ENCODE measurements around the gene TAX1BP3.

Gene TAX1BP3

DNA sequence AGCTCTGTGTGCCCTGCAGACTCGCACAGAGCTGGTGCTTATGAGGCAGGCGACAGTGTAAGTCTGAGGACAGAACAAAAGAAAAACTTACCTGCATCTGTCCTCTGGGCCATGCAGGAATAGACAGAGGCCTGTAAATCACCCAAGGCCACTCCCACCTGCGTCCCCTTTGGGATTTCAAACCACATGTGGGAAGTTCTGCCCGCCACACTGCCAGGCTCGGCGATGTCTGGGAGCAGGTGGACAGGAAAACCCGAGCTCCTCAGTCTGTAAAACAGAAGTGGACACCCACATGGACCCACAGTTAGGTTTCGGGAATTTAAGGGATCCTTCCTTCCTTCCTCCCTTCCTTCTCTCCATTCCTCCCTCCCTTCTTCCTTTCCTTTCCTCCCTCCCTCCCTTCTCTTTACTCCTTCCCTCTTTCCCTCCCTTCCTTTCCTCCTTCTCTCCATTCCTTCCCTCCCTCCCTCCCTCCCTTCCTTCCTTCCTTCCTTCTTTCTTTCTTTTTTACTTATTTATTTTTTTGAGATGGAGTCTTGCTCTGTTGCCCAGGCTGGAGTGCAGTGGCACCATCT lies 47.1 kb downstream of the TAX1BP3 start:
- DNase-seq = no peak

DNA sequence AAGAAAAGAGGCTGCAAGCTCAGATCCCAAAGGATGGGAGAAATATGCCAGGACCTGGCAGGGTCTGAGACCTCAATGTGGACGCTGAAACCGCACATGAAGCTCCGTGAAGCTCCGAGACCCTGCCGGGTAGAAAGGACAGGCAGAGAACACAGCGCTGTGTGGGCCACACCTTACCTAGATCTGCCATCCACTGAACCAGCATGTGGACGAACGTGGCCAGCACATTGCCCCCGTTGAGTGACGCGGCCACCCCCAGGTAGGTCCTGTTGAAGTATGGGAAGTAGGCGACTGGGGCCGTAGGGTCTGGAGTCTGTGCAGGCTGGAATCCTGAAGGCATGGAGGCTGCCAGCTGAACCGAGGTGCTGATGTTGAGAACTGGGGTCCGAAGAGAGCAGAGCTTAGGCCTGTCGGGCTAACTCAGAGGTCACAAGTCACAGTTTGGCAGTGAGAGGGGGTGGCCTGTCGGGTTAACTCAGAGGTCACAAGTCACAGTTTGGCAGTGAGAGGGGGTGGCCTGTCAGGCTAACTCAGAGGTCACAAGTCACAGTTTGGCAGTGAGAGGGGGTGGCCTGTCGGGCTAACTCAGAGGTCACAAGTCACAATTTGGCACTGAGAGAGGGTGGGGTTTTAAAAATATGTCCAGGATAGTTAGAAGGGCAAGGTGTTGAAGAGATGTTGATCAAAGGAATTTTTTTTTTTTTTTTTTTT lies 53.1 kb downstream of the TAX1BP3 start:
- no peak for DNase-seq

DNA sequence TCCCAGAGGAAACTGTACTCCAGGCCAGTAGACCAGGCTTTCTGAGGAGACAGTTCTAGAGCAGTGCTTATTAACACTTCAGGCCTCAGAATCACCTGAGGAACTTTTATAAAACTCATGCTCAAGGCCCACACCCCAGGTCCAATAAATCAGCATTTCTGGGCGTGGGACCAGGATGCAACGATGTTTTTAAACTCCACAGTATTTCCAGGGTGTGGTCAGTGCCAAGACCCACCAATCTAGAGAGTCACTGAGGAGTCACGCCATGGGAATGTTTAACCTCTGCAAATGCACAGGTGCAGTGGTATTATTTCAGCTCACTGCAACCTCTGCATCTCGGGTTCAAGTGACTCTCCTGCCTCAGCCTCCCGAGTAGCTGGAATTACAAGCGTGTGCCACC lies 55.3 kb downstream of the TAX1BP3 start:
- DNase-seq = no peak
